GM23338 (cell line): ENCODE measurements around the gene MARCHF2. TPM values are rescaled to one million over a fixed set of nuclear protein-coding genes. Genes with fewer than 3 reads are reported as not detected.

ENCODE experiments used
- ATAC-seq: fragments of 200-7000 bp; cut with Tn5 transposase; 3 replicates; pipeline ENCODE4 v1.9.1; 2020
- DNase-seq: peaks from one replicate; pipeline ENCODE4 v3.0.0-alpha.2; 2015; ENCODE audit warnings: low spot score
- H2AFZ ChIP-seq: fragments of 200-600 bp; sonication (generic); 2 replicates; pipeline ENCODE4 v1.8.0; 2016; ENCODE audit warnings: antibody characterized with exemption, mild to moderate bottlenecking, moderate library complexity
- H3F3A ChIP-seq: fragments of 200-600 bp; sonication (generic); replicated peaks from 2 replicates; pipeline ENCODE4 v1.8.0; 2017; ENCODE audit warnings: antibody characterized with exemption, mixed run types, low read depth
- H3K27ac ChIP-seq: fragments of 200-600 bp; sonication (generic); 2 replicates; pipeline ENCODE4 v1.6.1; 2016; ENCODE audit warnings: low read depth
- H3K27me3 ChIP-seq: fragments of 200-600 bp; sonication (generic); 2 replicates; pipeline ENCODE4 v1.8.0; 2016; ENCODE audit warnings: mild to moderate bottlenecking, mixed run types, moderate library complexity; ENCODE audit not compliant: insufficient read depth
- H3K36me3 ChIP-seq: fragments of 200-600 bp; sonication (generic); 2 replicates; pipeline ENCODE4 v1.8.0; 2016; ENCODE audit warnings: mild to moderate bottlenecking; ENCODE audit not compliant: insufficient read depth
- H3K4me1 ChIP-seq: fragments of 200-600 bp; sonication (generic); 2 replicates; pipeline ENCODE4 v1.8.0; 2016; ENCODE audit warnings: mild to moderate bottlenecking, moderate library complexity; ENCODE audit not compliant: insufficient read depth
- H3K4me2 ChIP-seq: fragments of 200-600 bp; sonication (generic); 2 replicates; pipeline ENCODE4 v1.7.1; 2017; ENCODE audit warnings: mixed run types
- H3K4me3 ChIP-seq: fragments of 200-600 bp; sonication (generic); 2 replicates; pipeline ENCODE4 v1.6.1; 2016; ENCODE audit warnings: mixed run types
- H3K79me2 ChIP-seq: fragments of 200-600 bp; sonication (generic); replicated peaks from 2 replicates; pipeline ENCODE4 v1.8.0; 2017; ENCODE audit warnings: mild to moderate bottlenecking; ENCODE audit not compliant: insufficient read depth
- H3K9me2 ChIP-seq: fragments of 200-600 bp; sonication (generic); 2 replicates; pipeline ENCODE4 v1.8.0; 2017; ENCODE audit not compliant: insufficient read depth
- H4K20me1 ChIP-seq: fragments of 200-600 bp; sonication (generic); replicated peaks from 2 replicates; pipeline ENCODE4 v1.8.0; 2017; ENCODE audit warnings: mild to moderate bottlenecking; ENCODE audit not compliant: insufficient read depth
- H3K27ac Mint-ChIP-seq: 2 replicates; pipeline ENCODE4 v1.8.0; 2020; ENCODE audit warnings: inconsistent platforms, mild to moderate bottlenecking, moderate library complexity, mixed read lengths
- H3K27me3 Mint-ChIP-seq: 3 replicates; pipeline ENCODE4 v1.8.0; 2022; ENCODE audit warnings: low read depth, mild to moderate bottlenecking, moderate library complexity, mixed read lengths, inconsistent platforms; ENCODE audit not compliant: insufficient read depth, poor library complexity
- H3K36me3 Mint-ChIP-seq: 3 replicates; pipeline ENCODE4 v1.8.0; 2021; ENCODE audit warnings: low read depth, mild to moderate bottlenecking, inconsistent platforms, moderate library complexity, mixed read lengths
- H3K4me1 Mint-ChIP-seq: 3 replicates; pipeline ENCODE4 v1.8.0; 2020; ENCODE audit warnings: mild to moderate bottlenecking, inconsistent platforms, mixed read lengths
- H3K4me3 Mint-ChIP-seq: 3 replicates; pipeline ENCODE4 v1.8.0; 2021; ENCODE audit warnings: moderate library complexity, mild to moderate bottlenecking, inconsistent platforms, mixed read lengths
- H3K9me3 Mint-ChIP-seq: 3 replicates; pipeline ENCODE4 v1.8.0; 2020; ENCODE audit warnings: moderate library complexity, mild to moderate bottlenecking, inconsistent platforms, mixed read lengths
- CREB1 ChIP-seq: fragments of 250-450 bp; sonication (Bioruptor Pico); IDR thresholded peaks from 2 replicates; pipeline ENCODE4 v1.5.0; 2020; ENCODE audit warnings: low read depth, mild to moderate bottlenecking, moderate library complexity
- ETS1 ChIP-seq: IDR thresholded peaks from 2 replicates; pipeline ENCODE4 v1.6.1; 2016; ENCODE audit warnings: antibody characterized with exemption
- EZH2 ChIP-seq: fragments of 200-600 bp; sonication (generic); IDR thresholded peaks from one replicate; pipeline ENCODE4 v1.8.0; 2017; ENCODE audit warnings: antibody characterized with exemption, mild to moderate bottlenecking, low read depth; ENCODE audit not compliant: unreplicated experiment
- EZH2phosphoT487 ChIP-seq: fragments of 200-600 bp; sonication (generic); IDR thresholded peaks from one replicate; pipeline ENCODE4 v1.8.1; 2018; ENCODE audit warnings: antibody characterized with exemption; ENCODE audit not compliant: unreplicated experiment
- JUNB ChIP-seq: IDR thresholded peaks from one replicate; pipeline ENCODE4 v1.6.1; 2016; ENCODE audit warnings: antibody characterized with exemption; ENCODE audit not compliant: unreplicated experiment
- NANOG ChIP-seq: IDR thresholded peaks from 2 replicates; pipeline ENCODE4 v1.6.1; 2016; ENCODE audit warnings: antibody characterized with exemption, borderline replicate concordance
- POLR2AphosphoS5 ChIP-seq: IDR thresholded peaks from 2 replicates; pipeline ENCODE4 v1.6.1; 2016; ENCODE audit warnings: antibody characterized with exemption, low read depth
- REST ChIP-seq: IDR thresholded peaks from one replicate; pipeline ENCODE4 v1.6.1; 2018; ENCODE audit warnings: antibody characterized with exemption; ENCODE audit not compliant: unreplicated experiment
- STAT1 ChIP-seq: IDR thresholded peaks from one replicate; pipeline ENCODE4 v1.6.1; 2016; ENCODE audit warnings: antibody characterized with exemption; ENCODE audit not compliant: unreplicated experiment
- ZNF114 ChIP-seq: fragments of 250-450 bp; sonication (Bioruptor Pico); IDR thresholded peaks from 2 replicates; pipeline ENCODE4 v1.5.0; 2020; ENCODE audit warnings: mild to moderate bottlenecking, moderate library complexity
- ZNF331 ChIP-seq: fragments of 250-450 bp; sonication (Bioruptor Pico); IDR thresholded peaks from 2 replicates; pipeline ENCODE4 v1.5.0; 2020; ENCODE audit warnings: low read depth, mild to moderate bottlenecking, moderate library complexity
- polyA plus RNA-seq: library from polyadenylated mRNA; unstranded; fragments of >200 nt; fragmentation: Nextera tagmentation; extraction: Ambion mirVana; gene quantifications from 2 replicates; pipeline ENCODE4 v1.2.1, GENCODE V29; 2016
- total RNA-seq: library from RNA; depleted of rRNA; stranded (reverse); fragments of >200 nt; shearing (Covaris generic); gene quantifications from 2 replicates; pipeline ENCODE4 v1.2.3, GENCODE V29; 2014

Gene MARCHF2
- total and polyA plus RNA-seq, 2 experiments from 2014 or later: 18.9 to 50.1 TPM

GRCh38 chr19:8413629-8413995, 507 bp downstream of the MARCHF2 start (continued):
- TF ChIP-seq REST (no peak), JUNB (no peak), STAT1 (no peak), CREB1 (no peak), POLR2AphosphoS5 (no peak), ZNF331 (CRISPR knock-in tag) (no peak), ZNF114 (CRISPR knock-in tag) (no peak)

GRCh38 chr19:8416796-8417195, 3.7 kb downstream of the MARCHF2 start:
- no peak overlapping the region for H3K27ac ChIP-seq
- no peak for ATAC-seq
- no peaks in the 10 kb centered on the region for H4K20me1 ChIP-seq
- H3K79me2 ChIP-seq: no peaks in the 10 kb centered on the region
- no peak for TF ChIP-seq EZH2
- no peak for TF ChIP-seq CREB1
- TF ChIP-seq JUNB: no peak
- no peak for TF ChIP-seq ZNF331 (CRISPR knock-in tag)
- TF ChIP-seq EZH2phosphoT487: no peak
- no peak for TF ChIP-seq REST
- no peak for TF ChIP-seq STAT1
- TF ChIP-seq ZNF114 (CRISPR knock-in tag): no peak
- no peak for TF ChIP-seq POLR2AphosphoS5
- TF ChIP-seq NANOG: no peak
- TF ChIP-seq ETS1: no peak
- Mint-ChIP-seq H3K36me3 (no peaks in the 10 kb centered on the region), H3K27me3 (peaks cover 8% of the 10 kb centered on the region), H3K27ac (no peak overlapping the region), H3K9me3 (no peaks in the 10 kb centered on the region; the same call in 2 of the 3 replicates), H3K4me3 (no peak overlapping the region), H3K4me1 (peaks cover 4% of the 10 kb centered on the region)
- H3K4me1 ChIP-seq: peaks cover 4% of the 10 kb centered on the region; the same call in 1 of the 2 replicates
- no peak overlapping the region for H3K4me2 ChIP-seq
- no peak for DNase-seq
- no peak overlapping the region for H2AFZ ChIP-seq
- no peaks in the 10 kb centered on the region for H3K36me3 ChIP-seq
- H3K4me3 ChIP-seq: no peak overlapping the region
- no peaks in the 10 kb centered on the region for H3K9me2 ChIP-seq
- H3K27me3 ChIP-seq: 0 out of 2 replicates have a peak, but pooled peaks cover 6% of the 10 kb centered on the region
- H3F3A ChIP-seq: 0 out of 2 replicates have a peak, but pooled peaks cover 10% of the 10 kb centered on the region
